B cell (primary cell): Measurements from ENCODE around the gene RNF213. TPM values are rescaled to one million over a fixed set of nuclear protein-coding genes. Genes with fewer than 3 reads are reported as not detected.

Source experiments
- ATAC-seq: fragments of 200-7000 bp; cut with Tn5 transposase; one replicate; pipeline ENCODE4 v1.10.0; 2021; ENCODE audit warnings: low read depth, mild to moderate bottlenecking, moderate number of reproducible peaks, moderate library complexity
- CTCF ChIA-PET: fragments of 350-600 bp; sonication (Branson Sonifier 250); formaldehyde crosslinking; loops from one replicate; lab custom pipeline; 2021; ENCODE audit warnings: antibody characterized with exemption, inconsistent platforms; lab: Charles Lee
- POLR2A ChIA-PET: fragments of 350-600 bp; sonication (Branson Sonifier 250); formaldehyde crosslinking; loops from one replicate; lab custom pipeline; 2021; ENCODE audit warnings: antibody characterized with exemption; lab: Charles Lee
- DNase-seq: peaks from one replicate; pipeline ENCODE4 v3.0.0; 2013
- H2AFZ ChIP-seq: 2 replicates; pipeline ENCODE4 v1.6.1; 2012; ENCODE audit warnings: mild to moderate bottlenecking, low read depth, low read length; ENCODE audit not compliant: insufficient read depth, poor library complexity, severe bottlenecking
- H3K27ac ChIP-seq, 2 donors: 1 replicate in 1 of 2; 2 replicates in 1 of 2; pipeline ENCODE4 v1.5.1; 2012 to 2013; ENCODE audit warnings: low read length in 2 of 2, mild to moderate bottlenecking in 2 of 2, moderate library complexity in 1 of 2
- H3K27me3 ChIP-seq, 4 experiments: fragments of 200-600 bp in 1 of 4; sonication (generic) in 1 of 4; replicated peaks in 1 of 4; 1 replicate in 2 of 4; 2 replicates in 2 of 4; pipeline versions ENCODE4 v1.6.1 to v1.7.0; 2013 to 2016; ENCODE audit warnings: low read length in 3 of 4, mild to moderate bottlenecking in 2 of 4, mixed read lengths in 1 of 4, moderate library complexity in 1 of 4; ENCODE audit not compliant: insufficient read depth in 4 of 4, control insufficient read depth in 3 of 4; ENCODE audit errors: control extremely low read depth in 1 of 4
- H3K36me3 ChIP-seq, 2 experiments: replicated peaks in 1 of 2; 1 replicate in 1 of 2; 2 replicates in 1 of 2; pipeline versions ENCODE4 v1.6.1 to v1.7.1; 2013; ENCODE audit warnings: low read length in 1 of 2; ENCODE audit not compliant: insufficient read depth in 2 of 2, control insufficient read depth in 1 of 2; ENCODE audit errors: control extremely low read depth in 1 of 2, extremely low read depth in 1 of 2
- H3K4me1 ChIP-seq, 2 donors: fragments of 200-600 bp in 1 of 2; sonication (generic) in 1 of 2; 1 replicate in 1 of 2; 2 replicates in 1 of 2; pipeline versions ENCODE4 v1.5.1 to v1.6.1; 2013 to 2017; ENCODE audit warnings: low read length in 2 of 2; ENCODE audit not compliant: control insufficient read depth in 2 of 2, insufficient read depth in 2 of 2
- H3K4me2 ChIP-seq: replicated peaks from 2 replicates; pipeline ENCODE3; 2012; ENCODE audit warnings: mild to moderate bottlenecking, low read depth, low read length; ENCODE audit not compliant: poor library complexity, severe bottlenecking
- H3K4me3 ChIP-seq, 5 experiments: fragments of 200-600 bp in 1 of 5; sonication (generic) in 1 of 5; 1 replicate in 3 of 5; 2 replicates in 2 of 5; pipeline versions ENCODE4 v1.5.1 to v1.7.0; 2011 to 2016; ENCODE audit warnings: low read length in 4 of 5, mild to moderate bottlenecking in 4 of 5, low read depth in 2 of 5, control low read depth in 1 of 5, moderate library complexity in 1 of 5; ENCODE audit not compliant: insufficient read depth in 1 of 5; ENCODE audit errors: control extremely low read depth in 1 of 5, extremely low read depth in 1 of 5
- H3K79me2 ChIP-seq: fragments of 200-600 bp; sonication (generic); one replicate; pipeline ENCODE4 v1.6.0; 2016; ENCODE audit warnings: low read length; ENCODE audit not compliant: control insufficient read depth, insufficient read depth
- H3K9ac ChIP-seq: fragments of 200-600 bp; sonication (generic); 2 replicates; pipeline ENCODE4 v1.6.1; 2017; ENCODE audit warnings: mild to moderate bottlenecking, low read length, moderate library complexity
- H3K9me3 ChIP-seq, 3 donors: one replicate each; pipeline versions ENCODE4 v1.6.1 to v1.7.1; 2013; ENCODE audit warnings: low read length in 2 of 3; ENCODE audit not compliant: control insufficient read depth in 2 of 3, insufficient read depth in 1 of 3; ENCODE audit errors: control extremely low read depth in 1 of 3
- H4K20me1 ChIP-seq: 2 replicates; pipeline ENCODE4 v1.6.0; 2012; ENCODE audit warnings: mild to moderate bottlenecking, low read length; ENCODE audit not compliant: insufficient read depth, control insufficient read depth, poor library complexity, severe bottlenecking
- H3K27ac Mint-ChIP-seq: one replicate; pipeline ENCODE4 v1.8.0; 2021; ENCODE audit warnings: mixed read lengths
- H3K27me3 Mint-ChIP-seq: one replicate; pipeline ENCODE4 v1.8.0; 2021; ENCODE audit warnings: mixed read lengths
- H3K4me1 Mint-ChIP-seq: one replicate; pipeline ENCODE4 v1.8.0; 2021; ENCODE audit warnings: mixed read lengths
- H3K4me3 Mint-ChIP-seq: one replicate; pipeline ENCODE4 v1.8.0; 2021; ENCODE audit warnings: mixed read lengths
- H3K9me3 Mint-ChIP-seq: one replicate; pipeline ENCODE4 v1.8.0; 2022; ENCODE audit warnings: mixed read lengths; ENCODE audit not compliant: insufficient read depth
- EZH2 ChIP-seq: IDR thresholded peaks from 2 replicates; pipeline ENCODE4 v1.6.1; 2012; ENCODE audit warnings: borderline replicate concordance, low read depth, mild to moderate bottlenecking, moderate library complexity, low read length; ENCODE audit not compliant: insufficient read depth, poor library complexity, severe bottlenecking
- WGBS: methylation state at CpG from one replicate; pipeline ENCODE4 v1.1.5; 2013; ENCODE audit warnings: missing lambda C conversion rate; ENCODE audit not compliant: insufficient coverage; 5-methylcytosine and 5-hydroxymethylcytosine counted together
- intact Hi-C: fragments of 100-400 bp; cut with micrococcal nuclease; formaldehyde crosslinking; loops from one replicate; pipeline ENCODE4 v1.10.0; 2022
- polyA plus RNA-seq: library from polyadenylated mRNA; depleted of rRNA; stranded (reverse); fragments of >200 nt; gene quantifications from 2 replicates; pipeline ENCODE4 v1.2.3, GENCODE V29; 2012
- total RNA-seq, 2 donors: library from RNA; stranded (reverse); fragments of 120-200 nt in 1 of 2; gene quantifications; 1 replicate in 1 of 2; 2 replicates in 1 of 2; pipeline versions ENCODE4 v1.2.3 to v1.2.4, GENCODE V29; 2013 to 2022
- TF ChIP-seq, protein P1 (sequence below): fragments of 200-600 bp; IDR thresholded peaks from one replicate; pipeline ENCODE4 v1.8.0; 2022; ENCODE audit warnings: antibody characterized with exemption, mild to moderate bottlenecking

RNF213 gene
- total and polyA plus RNA-seq, 2 donors (not counting 1 experiment from before 2014, with no cell fraction given): 121 to 287 TPM

DNA sequence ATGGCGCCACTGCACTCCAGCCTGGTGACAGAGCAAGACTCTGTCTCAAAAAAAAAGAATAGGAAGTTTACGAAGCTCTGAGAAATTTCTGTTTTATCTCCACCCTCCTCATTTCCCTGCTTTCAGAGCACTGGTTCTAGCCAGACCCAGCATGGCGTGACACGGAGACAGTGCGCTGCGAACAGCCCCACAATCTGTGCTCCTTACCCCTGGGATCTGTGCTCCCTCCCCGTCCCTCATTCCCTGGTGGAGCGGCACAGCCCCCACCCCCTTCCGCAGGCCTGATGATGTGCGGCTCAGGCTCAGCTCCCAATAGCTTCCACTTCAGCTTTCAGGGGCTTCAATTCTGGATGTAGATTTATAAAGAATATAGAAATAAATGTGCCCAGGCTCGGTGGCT, 98.2 kb downstream of the RNF213 start:
- H2AFZ ChIP-seq: no peak overlapping the region
- ChIA-PET CTCF (no interaction called here), POLR2A (no interaction called here)
- Mint-ChIP-seq H3K4me3 (no peak overlapping the region), H3K9me3 (no peaks in the 10 kb centered on the region), H3K4me1 (no peaks in the 10 kb centered on the region), H3K27ac (no peak overlapping the region), H3K27me3 (no peaks in the 10 kb centered on the region)
- no peaks in the 10 kb centered on the region for H3K27me3 ChIP-seq
- no peaks in the 10 kb centered on the region for H3K79me2 ChIP-seq
- no peak overlapping the region for H3K27ac ChIP-seq
- H3K36me3 ChIP-seq: peaks cover 6 to 82% of the 10 kb centered on the region in 2 experiments
- TF ChIP-seq, protein P1, sequence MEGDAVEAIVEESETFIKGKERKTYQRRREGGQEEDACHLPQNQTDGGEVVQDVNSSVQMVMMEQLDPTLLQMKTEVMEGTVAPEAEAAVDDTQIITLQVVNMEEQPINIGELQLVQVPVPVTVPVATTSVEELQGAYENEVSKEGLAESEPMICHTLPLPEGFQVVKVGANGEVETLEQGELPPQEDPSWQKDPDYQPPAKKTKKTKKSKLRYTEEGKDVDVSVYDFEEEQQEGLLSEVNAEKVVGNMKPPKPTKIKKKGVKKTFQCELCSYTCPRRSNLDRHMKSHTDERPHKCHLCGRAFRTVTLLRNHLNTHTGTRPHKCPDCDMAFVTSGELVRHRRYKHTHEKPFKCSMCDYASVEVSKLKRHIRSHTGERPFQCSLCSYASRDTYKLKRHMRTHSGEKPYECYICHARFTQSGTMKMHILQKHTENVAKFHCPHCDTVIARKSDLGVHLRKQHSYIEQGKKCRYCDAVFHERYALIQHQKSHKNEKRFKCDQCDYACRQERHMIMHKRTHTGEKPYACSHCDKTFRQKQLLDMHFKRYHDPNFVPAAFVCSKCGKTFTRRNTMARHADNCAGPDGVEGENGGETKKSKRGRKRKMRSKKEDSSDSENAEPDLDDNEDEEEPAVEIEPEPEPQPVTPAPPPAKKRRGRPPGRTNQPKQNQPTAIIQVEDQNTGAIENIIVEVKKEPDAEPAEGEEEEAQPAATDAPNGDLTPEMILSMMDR: no peak
- TF ChIP-seq EZH2: no peak
- no peak overlapping the region for H3K4me3 ChIP-seq
- intact Hi-C loops: no loop called here
- peaks cover 0 to 16% (median 0%) of the 10 kb centered on the region in 3 donors for H3K9me3 ChIP-seq
- H3K9ac ChIP-seq: no peak overlapping the region
- DNase-seq (no peak), ATAC-seq (no peak)
- no peak overlapping the region for H3K4me2 ChIP-seq
- no peaks in the 10 kb centered on the region for H4K20me1 ChIP-seq
- no peaks in the 10 kb centered on the region for H3K4me1 ChIP-seq
- WGBS: 97% methylated on average over 6 of the region's 11 CpGs

DNA sequence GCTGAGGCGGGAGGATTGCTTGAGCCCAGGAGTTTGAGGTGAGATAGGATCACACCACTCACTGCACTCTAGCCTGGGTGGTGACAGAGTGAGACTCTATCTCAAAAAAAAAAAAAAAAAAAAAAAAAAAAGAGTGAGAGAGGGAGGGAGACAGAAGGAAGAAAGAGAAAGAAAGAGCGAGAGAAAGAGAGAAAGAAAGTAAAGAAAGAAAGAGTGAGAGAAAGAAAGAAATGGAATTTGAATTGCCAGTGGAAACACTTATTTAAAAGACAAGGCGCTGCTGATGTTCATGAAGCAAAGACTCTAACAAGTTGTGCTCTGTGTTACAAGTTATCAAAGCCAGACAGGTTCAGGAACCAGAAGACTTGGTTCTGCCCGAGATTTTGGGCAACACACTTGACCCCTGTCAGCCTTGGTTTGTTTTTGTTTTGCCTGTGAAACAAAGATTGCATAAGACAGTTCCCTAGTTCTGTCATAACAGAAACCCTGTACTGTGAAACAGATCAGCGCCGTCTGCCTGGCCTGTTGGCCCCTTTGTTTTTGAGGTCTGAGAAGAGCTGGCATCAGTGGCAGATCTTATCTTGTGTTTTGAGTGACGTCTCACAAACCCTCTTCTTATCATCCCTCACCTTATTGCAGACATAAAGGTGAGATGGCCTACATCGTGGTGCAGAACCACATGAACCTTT, 98.9 kb downstream of the RNF213 start:
- H3K9me3 ChIP-seq: peaks cover 0 to 16% (median 0%) of the 10 kb centered on the region in 3 donors
- DNase-seq (no peak), ATAC-seq (no peak)
- H3K27me3 Mint-ChIP-seq: no peaks in the 10 kb centered on the region
- H3K4me1 ChIP-seq: no peaks in the 10 kb centered on the region
- WGBS: 94% methylated on average over 7 of the region's 8 CpGs
- no peak overlapping the region for H3K4me2 ChIP-seq
- no peak overlapping the region for H3K9ac ChIP-seq
- H3K79me2 ChIP-seq: no peaks in the 10 kb centered on the region
- H3K4me1 Mint-ChIP-seq: no peaks in the 10 kb centered on the region
- ChIA-PET CTCF (no interaction called here), POLR2A (no interaction called here)
- intact Hi-C loops: no loop called here
- H3K9me3 Mint-ChIP-seq: no peaks in the 10 kb centered on the region
- H3K4me3 ChIP-seq: no peak overlapping the region
- H3K36me3 ChIP-seq: peaks cover 6 to 82% of the 10 kb centered on the region in 2 experiments
- no peaks in the 10 kb centered on the region for H4K20me1 ChIP-seq
- H3K4me3 Mint-ChIP-seq: no peak overlapping the region
- no peaks in the 10 kb centered on the region for H3K27me3 ChIP-seq
- TF ChIP-seq EZH2: no peak
- TF ChIP-seq, protein P1: no peak
- H3K27ac Mint-ChIP-seq: no peak overlapping the region
- H3K27ac ChIP-seq: no peak overlapping the region
- no peak overlapping the region for H2AFZ ChIP-seq
